T-helper 2 cell (primary cell): ENCODE data around the gene CDK19.
"Not testable (repeated sequence)": the region's sequence is repeated elsewhere in the genome, so short reads cannot be mapped to it uniquely, and the experiment has no call there.

ENCODE experiments used
- DNase-seq, 5 experiments: peaks; one replicate each; pipeline versions ENCODE4 v3.0.0 to v3.0.0-alpha.2; 2012 to 2022

Gene CDK19

DNA sequence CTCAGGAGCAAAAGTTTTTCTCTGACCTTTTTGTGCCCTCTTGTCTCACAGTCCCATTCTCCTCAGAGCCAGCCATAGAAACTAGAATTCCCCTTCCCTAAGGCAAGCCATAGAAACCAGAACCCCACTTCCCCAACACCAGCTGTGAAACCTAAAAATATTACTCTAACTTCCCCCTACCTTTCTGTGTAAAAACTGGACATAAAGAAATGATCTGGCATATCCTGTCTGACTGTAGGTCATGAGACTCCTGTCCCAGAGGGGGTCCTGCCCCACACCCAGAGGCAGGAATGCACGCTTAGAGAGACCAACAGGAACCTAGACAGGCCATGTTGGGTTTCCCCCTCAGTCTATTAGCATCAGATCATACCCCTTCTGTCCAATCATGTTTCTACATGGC, 198.2 kb downstream of the CDK19 start:
- no peak for DNase-seq

- DNase-seq, result no peak
Measured at GRCh38 chr6:110615722-110616121, 199.5 kb downstream of the CDK19 start.

- no peak for DNase-seq
Measured at GRCh38 chr6:110614586-110614985, 200.7 kb downstream of the CDK19 start.

DNA sequence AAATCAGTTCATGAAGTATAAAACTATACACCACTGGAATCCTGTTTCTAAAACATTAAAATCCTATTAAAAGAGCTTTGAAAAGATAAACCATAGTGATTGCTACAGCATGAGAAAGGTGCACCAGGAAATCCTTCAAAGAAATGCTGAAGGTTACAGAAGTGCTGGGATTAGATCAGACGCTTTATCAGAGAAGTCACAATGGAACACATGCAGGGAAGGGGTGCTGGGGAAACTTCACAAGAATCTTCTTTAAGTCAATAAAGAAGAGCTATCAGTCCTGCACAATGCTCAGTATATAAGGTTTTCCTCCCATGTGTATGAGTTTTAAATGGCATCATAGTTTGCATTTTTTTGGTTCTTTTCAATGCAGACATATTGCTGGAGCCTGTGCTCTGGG, 201.2 kb downstream of the CDK19 start:
- no peak for DNase-seq

GRCh38 chr6:110613356-110613755, 201.9 kb downstream of the CDK19 start:
- no peak for DNase-seq

DNA sequence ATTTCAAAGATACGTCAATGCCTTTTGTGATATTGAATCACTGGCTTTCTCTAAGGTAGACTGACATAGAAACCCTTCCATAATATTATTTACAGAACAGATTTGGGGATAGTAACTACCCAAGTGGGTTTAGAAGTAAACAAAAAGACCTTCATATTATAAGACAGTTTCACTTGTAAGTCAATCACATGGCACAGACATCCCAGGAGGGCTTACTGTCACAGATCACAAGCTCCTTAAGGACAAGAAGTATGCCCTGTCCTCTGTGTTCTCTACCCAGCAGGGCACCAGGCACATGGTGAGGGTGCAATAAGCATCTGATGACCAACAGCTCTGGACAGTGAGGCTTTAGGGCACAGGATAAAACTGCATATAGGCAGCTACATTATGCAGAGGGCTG, 203.0 kb downstream of the CDK19 start:
- DNase-seq, result no peak

- DNase-seq, result no peak
Measured at GRCh38 chr6:110609101-110609500, 206.2 kb downstream of the CDK19 start.

- no peak for DNase-seq
Measured at GRCh38 chr6:110608151-110608550, 207.1 kb downstream of the CDK19 start.

- DNase-seq, result no peak
Measured at GRCh38 chr6:110606151-110606550, 209.1 kb downstream of the CDK19 start.

DNA sequence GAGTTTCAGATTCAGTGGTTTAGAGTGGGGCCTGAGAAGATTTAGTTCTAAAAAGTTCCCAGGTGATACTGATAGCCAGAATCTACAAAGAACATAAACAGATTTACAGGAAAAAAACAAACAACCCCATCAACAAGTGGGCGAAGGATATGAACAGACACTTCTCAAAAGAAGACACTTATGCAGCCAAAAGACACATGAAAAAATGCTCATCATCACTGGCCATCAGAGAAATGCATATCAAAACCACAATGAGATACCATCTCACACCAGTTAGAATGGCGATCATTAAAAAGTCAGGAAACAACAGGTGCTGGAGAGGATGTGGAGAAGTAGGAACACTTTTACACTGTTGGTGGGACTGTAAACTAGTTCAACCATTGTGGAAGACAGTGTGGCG, 214.6 kb downstream of the CDK19 start:
- DNase-seq, result not testable (repeated sequence)

GRCh38 chr6:110597761-110598160, 217.5 kb downstream of the CDK19 start:
- no peak for DNase-seq

DNA sequence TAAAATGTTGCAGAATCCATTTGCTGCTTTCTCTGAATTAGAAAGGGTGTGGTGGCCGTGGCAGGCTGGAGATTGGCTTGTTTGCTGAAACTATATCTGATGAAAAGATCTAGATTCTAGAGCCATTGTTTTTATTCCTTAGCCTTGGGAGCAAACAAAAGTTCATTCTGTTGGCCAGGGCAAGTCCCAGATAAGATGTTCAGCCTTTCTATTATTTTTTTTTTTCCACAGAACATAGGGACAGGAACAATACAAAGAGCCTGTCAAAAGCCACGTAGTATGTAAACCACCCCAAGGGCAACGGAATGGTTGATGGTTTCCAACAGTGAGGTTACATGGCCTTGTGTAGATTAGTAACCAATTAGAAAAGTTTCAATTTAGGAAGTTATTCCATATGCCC, 218.9 kb downstream of the CDK19 start:
- DNase-seq, result no peak

- no peak for DNase-seq
Measured at GRCh38 chr6:110595112-110595511, 220.2 kb downstream of the CDK19 start.

DNA sequence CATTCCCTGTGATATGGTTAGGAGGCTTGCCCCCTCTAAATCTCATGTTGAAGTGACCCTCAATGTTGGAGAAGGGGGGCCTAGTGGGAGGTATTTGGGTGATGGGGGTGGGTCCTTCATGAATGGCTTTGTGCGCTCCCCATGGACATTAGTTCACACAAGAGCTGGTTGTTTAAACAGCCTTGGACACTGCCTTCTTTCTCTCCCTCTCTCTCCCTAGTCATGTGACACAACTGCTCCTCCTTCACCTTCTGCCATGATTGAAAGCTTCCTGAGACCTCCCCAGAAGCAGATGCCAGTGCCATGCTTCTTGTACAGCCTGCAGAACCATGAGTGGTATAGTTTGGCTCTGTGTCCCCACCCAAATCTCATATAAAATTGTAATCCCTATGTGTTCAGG, 221.6 kb downstream of the CDK19 start:
- DNase-seq, result no peak

DNA sequence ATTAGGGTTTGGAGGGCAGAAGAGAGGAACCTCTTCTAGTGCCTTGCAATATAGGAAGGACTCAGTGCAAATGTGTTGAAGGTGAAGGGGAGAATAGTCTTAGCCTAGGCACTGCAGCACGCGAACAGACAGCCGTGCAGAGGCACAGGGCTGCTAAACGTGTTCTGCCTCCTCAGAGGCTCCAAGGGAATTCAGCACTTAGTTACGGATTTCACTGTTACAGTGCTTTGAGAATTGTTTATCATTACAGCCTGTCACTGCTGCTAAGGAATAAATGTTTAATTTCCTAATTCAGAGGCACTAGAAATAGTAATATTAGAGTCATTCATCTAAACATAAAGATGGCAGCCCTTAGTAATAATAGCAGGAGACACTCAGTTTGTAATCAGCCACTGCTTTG, 222.5 kb downstream of the CDK19 start:
- DNase-seq, result no peak

DNA sequence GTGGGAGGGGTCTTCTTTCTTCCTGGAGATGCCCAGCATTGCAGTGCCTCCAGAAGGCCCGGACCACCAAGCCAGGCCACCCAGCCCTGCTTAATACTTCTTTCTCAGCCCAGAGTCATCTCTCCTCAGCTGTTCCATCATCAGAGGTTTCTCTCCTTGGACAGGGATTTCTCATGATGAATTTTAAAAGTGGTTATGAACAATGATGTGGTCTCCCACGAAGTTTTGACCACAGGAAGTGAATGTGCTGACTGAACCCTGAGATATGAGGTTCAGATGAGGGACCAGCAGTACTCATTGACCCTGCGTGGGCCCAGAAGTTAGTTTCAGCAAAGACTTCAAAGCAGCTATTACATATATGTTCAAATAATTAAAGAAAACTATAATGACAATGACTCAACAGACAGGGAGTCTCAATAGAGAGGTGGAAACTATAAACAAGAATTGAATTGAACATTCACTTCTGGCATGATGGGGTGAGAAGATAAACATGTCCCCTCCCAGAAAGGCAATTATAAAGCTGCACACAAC, 224.4 kb downstream of the CDK19 start:
- peak in 1 of 5 experiments; percentile 70 for DNase-seq

GRCh38 chr6:110589865-110590513, 225.3 kb downstream of the CDK19 start:
- peak in 1 of 5 experiments; percentile 58 for DNase-seq

GRCh38 chr6:110587328-110587727, 227.9 kb downstream of the CDK19 start:
- DNase-seq, result no peak

GRCh38 chr6:110581679-110582078, 233.6 kb downstream of the CDK19 start:
- no peak for DNase-seq

GRCh38 chr6:110577596-110578167, 237.6 kb downstream of the CDK19 start:
- DNase-seq, result not testable (repeated sequence)

- DNase-seq, result no peak
Measured at GRCh38 chr6:110575925-110576463, 239.3 kb downstream of the CDK19 start.

DNA sequence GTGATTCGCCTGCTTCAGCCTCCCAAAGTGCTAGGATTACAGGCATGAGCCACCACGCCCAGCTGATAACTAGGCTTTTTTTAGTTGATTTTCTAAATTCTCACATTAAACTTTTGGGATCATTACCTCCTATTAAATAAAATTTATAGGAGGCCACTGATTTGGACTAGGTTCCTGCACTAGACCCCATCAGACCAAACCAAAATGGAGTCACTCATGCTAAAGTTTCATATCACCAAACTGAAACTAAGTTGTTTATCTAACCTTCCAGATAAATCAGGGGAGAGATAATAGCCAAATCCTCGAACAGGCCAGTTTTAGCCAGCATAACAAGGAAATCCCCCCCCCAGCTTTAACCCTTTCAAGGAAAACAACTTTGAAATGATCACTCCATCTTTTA, 240.5 kb downstream of the CDK19 start:
- no peak for DNase-seq

DNA sequence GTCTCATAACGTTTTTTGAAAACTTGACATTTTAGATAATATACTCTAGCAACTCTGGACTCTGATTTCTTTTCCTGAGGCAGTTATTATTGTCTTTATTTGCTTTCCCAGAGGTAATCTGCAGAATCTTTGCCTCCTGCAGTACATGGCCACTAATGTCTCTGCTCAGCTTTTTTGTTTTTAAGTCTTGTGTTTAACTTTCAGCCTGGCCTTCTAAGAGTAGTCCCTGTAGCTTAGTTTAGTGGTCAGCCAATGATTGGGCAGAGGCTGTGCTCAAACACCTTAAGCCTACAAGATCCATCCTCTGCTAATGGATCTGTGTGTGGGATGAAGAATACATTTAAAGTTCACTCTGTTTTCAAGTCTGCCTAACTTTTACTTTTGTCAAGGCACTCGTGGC, 241.7 kb downstream of the CDK19 start:
- no peak for DNase-seq

DNA sequence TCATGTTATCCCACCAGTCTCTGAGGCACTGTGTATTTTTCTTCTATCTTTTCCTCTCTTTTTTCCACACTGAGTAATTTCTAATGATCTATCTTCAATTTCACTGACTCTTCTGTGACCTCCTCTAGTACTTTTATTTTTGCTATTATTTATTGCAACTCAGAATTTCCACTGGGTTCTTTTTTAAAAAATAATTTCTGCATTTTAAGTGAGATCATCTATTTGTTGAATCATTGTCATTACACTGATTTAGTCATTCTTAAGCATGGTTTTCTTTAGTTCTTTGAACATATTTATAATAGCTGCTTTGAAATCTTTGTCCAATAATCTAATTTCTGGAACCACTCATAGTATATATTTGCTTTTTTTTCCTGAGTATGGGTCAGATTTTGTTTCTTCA, 242.1 kb downstream of the CDK19 start:
- no peak for DNase-seq
